Activated CD8-positive, alpha-beta memory T cell treated with anti-CD3 and anti-CD28 coated beads for 1 hour (primary cell): ENCODE data around the gene IGFBP1.
"Not testable (repeated sequence)": the region's sequence is repeated elsewhere in the genome, so short reads cannot be mapped to it uniquely, and the experiment has no call there.

Source experiments
- DNase-seq, 2 donors: peaks; one replicate each; pipeline ENCODE4 v3.0.0-alpha.2; 2020; ENCODE audit warnings: low read depth in 1 of 2; ENCODE audit errors: extremely low read depth in 1 of 2

Gene IGFBP1

GRCh38 chr7:45937301-45937700, 49.0 kb downstream of the IGFBP1 start:
- no peak for DNase-seq

DNA sequence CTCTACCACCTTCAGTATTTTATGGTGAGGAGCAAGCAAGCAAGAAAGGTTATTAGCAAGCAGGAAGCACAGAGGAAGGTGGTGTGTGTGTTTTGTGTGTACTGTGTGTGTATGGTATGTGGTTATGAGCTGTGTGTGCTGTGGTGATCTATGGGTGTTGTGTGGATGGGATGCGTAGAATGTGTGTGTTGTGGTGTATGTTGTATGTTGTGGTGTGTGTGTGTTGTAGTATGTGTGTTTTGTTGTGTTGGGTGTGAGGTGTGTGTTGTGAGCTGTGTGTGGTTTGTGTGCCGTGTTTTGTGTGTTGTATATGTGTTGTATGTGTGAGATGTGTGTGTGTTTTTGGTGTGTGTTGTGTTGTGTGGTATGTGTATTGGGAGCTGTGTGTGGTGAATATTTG, 49.6 kb downstream of the IGFBP1 start:
- DNase-seq = no peak

DNA sequence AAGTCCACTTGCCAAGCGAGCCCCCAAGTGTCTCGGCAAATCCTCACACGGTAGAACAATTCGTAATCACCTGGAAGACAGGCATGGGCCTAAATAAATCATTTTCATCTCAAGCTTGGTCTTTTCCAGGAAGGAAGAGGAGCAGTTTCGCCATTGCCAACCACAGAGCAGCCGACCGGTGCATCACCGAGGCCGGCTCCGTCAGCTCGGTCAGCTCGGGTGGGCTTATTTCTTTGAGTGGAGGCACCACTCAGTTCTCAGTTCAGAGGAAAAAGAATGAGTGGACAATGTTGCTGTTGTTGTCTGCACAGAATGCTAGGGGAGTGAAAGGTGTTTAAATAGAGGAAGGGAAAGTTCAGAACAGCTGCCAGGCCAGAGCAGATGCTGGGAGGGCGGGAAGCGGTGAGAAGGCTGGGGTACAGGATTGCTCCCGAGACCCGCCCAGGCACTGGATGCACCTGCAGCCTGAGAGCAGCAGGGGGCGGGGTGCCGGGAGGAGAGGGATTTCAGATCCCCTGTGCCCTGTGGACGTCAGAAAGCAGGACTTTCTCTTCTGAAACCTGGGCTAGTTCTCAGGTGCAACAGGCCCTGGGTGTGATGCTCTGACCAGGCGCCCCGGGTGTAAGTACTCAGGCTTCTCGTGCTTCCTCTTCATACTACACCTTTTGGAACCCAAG, 50.5 kb downstream of the IGFBP1 start:
- DNase-seq = no peak

DNA sequence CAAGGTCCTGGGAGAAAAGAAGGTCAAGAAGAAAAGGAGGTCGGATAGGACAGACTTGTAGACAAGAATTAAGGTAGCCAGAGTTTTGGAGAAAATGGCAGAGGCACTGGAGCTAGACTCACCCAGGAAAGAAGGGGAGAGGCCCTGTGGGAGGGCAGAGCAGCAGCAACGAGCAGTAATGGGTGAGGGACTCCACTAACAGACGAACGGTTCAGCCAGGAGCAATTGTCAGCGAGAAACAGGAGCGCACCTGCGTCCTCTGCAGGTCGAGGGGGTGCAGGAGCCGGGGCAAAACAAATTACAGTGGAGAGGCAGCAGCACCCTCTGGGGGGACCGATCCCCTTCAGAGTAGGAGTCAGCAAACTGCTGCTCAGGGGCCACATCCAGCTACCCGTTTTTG, 51.3 kb downstream of the IGFBP1 start:
- no peak for DNase-seq

DNA sequence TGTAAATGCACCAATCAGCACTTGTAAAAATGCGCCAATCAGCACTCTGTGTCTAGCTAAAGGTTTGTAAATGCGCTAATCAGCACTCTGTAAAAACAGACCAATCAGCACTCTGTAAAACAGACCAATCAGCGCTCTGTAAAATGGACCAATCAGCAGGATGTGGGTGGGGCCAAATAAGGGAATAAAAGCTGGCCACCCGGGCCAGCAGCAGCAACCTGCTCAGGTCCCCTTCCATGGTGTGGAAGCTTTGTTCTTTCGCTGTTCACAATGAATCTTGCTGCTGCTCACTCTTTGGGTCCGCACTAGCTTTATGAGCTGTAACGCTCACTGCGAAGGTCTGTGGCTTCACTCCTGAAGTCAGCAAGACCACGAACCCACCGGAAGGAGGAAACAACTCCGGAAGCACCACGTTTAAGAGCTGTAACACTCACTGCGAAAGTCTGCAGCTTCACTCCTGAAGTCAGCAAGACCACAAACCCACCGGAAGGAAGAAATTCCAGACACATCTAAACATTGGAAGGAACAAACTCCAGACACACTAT, 52.0 kb downstream of the IGFBP1 start:
- not testable (repeated sequence) for DNase-seq

DNA sequence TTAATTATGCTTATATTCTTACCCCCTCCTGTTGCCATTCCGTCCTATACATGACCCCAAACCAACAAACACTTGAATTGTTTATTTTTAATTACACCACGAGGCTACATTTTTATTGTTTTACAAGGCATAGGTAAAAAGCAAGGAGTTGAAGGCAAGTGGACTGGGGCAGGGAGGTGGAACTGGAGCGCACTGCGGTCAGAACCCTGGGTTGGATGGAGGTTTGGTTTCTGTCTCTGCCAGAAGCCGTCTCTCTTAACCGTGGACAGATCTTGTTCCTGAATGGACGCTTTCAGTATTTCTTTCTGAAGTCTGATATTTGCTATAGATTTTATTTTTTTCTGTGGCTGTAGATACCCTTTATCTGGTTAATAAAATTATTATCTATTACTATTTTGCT, 52.7 kb downstream of the IGFBP1 start:
- DNase-seq = no peak
